Ishikawa (cell line): ENCODE data around the gene CCDC107.

Experiments used
- CEBPB ChIP-seq: IDR thresholded peaks from 2 replicates; pipeline ENCODE4 v1.6.1; 2012
- CREB1 ChIP-seq: IDR thresholded peaks from 2 replicates; pipeline ENCODE4 v1.6.1; 2012; ENCODE audit warnings: low read depth
- EGR1 ChIP-seq: IDR thresholded peaks from 2 replicates; pipeline ENCODE4 v1.6.1; 2012
- EP300 ChIP-seq: IDR thresholded peaks from 2 replicates; pipeline ENCODE4 v1.6.1; 2012; ENCODE audit warnings: borderline replicate concordance
- FOXM1 ChIP-seq: IDR thresholded peaks from 2 replicates; pipeline ENCODE4 v1.6.1; 2012; ENCODE audit warnings: low read depth, borderline replicate concordance
- MAX ChIP-seq: IDR thresholded peaks from 2 replicates; pipeline ENCODE4 v1.6.1; 2012
- NFIC ChIP-seq: IDR thresholded peaks from 2 replicates; pipeline ENCODE4 v1.6.1; 2012
- RAD21 ChIP-seq: IDR thresholded peaks from 2 replicates; pipeline ENCODE4 v1.6.1; 2012; ENCODE audit warnings: low read depth
- TAF1 ChIP-seq: IDR thresholded peaks from 2 replicates; pipeline ENCODE4 v1.6.1; 2012; ENCODE audit warnings: low read depth, mild to moderate bottlenecking
- TCF12 ChIP-seq: IDR thresholded peaks from 2 replicates; pipeline ENCODE4 v1.6.1; 2012; ENCODE audit warnings: low read depth
- TEAD4 ChIP-seq: IDR thresholded peaks from 2 replicates; pipeline ENCODE4 v1.6.1; 2012
- YY1 ChIP-seq: IDR thresholded peaks from 2 replicates; pipeline ENCODE4 v1.6.1; 2012; ENCODE audit warnings: low read depth
- ZBTB7A ChIP-seq: IDR thresholded peaks from 2 replicates; pipeline ENCODE4 v1.6.1; 2012; ENCODE audit warnings: low read depth
- TF ChIP-seq, protein P1 (sequence below): IDR thresholded peaks from 2 replicates; pipeline ENCODE4 v1.6.1; 2012
- TF ChIP-seq, protein P2 (sequence below): IDR thresholded peaks from 2 replicates; pipeline ENCODE4 v1.6.1; 2012; ENCODE audit warnings: low read depth, mild to moderate bottlenecking

Gene CCDC107

DNA sequence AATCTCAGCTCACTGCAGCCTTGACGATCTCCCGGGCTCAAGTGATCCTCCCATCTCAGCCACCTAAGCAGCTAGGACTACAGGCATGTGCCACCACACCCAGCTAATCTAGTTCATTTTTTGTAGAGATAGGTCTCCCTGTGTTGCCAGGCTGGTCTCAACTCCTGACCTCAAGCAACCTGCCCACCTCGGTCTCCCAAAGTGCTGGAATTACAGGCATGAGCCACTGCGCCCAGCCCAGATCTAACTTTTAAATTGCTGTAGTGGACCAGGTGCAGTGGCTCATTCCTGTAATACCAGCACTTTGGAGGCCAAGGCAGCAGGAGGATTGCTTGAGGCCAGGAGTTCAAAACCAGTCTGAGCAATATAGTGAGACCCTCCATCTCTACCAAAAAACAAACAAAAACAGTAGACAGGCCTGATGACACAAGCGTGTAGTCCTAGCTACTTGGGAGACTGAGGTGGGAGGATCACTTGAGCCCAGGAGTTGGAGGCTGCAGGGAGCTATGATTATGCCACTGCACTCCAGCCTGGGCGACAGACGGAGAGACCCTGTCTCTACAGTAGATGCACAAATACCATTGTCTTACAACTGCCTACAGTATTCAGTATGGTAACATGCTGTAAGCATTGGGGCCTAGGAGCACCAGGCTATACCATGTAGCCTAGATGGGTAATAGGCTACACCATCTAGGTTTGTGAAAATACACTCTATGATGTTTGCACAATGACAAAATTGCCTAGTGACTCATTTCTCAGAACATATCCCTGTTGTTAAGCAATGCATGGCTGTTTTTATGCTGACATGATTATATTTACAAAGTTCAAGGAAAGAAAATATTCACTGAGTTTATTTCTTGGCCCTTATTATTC, 5.9 kb upstream of the CCDC107 start:
- TF ChIP-seq EGR1 (no peak), TCF12 (no peak), RAD21 (no peak)
- TF ChIP-seq, protein P1, sequence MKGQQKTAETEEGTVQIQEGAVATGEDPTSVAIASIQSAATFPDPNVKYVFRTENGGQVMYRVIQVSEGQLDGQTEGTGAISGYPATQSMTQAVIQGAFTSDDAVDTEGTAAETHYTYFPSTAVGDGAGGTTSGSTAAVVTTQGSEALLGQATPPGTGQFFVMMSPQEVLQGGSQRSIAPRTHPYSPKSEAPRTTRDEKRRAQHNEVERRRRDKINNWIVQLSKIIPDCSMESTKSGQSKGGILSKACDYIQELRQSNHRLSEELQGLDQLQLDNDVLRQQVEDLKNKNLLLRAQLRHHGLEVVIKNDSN: no peak

GRCh38 chr9:35652829-35653209, 5.3 kb upstream of the CCDC107 start:
- no peak for TF ChIP-seq TAF1
- TF ChIP-seq TCF12: no peak
- no peak for TF ChIP-seq TEAD4
- no peak for TF ChIP-seq MAX
- no peak for TF ChIP-seq CEBPB
- TF ChIP-seq FOXM1: no peak
- TF ChIP-seq, protein P1: no peak
- no peak for TF ChIP-seq CREB1
- no peak for TF ChIP-seq NFIC
- TF ChIP-seq EGR1: no peak
- TF ChIP-seq RAD21: no peak
- TF ChIP-seq ZBTB7A: no peak
- no peak for TF ChIP-seq EP300
- TF ChIP-seq, protein P2, sequence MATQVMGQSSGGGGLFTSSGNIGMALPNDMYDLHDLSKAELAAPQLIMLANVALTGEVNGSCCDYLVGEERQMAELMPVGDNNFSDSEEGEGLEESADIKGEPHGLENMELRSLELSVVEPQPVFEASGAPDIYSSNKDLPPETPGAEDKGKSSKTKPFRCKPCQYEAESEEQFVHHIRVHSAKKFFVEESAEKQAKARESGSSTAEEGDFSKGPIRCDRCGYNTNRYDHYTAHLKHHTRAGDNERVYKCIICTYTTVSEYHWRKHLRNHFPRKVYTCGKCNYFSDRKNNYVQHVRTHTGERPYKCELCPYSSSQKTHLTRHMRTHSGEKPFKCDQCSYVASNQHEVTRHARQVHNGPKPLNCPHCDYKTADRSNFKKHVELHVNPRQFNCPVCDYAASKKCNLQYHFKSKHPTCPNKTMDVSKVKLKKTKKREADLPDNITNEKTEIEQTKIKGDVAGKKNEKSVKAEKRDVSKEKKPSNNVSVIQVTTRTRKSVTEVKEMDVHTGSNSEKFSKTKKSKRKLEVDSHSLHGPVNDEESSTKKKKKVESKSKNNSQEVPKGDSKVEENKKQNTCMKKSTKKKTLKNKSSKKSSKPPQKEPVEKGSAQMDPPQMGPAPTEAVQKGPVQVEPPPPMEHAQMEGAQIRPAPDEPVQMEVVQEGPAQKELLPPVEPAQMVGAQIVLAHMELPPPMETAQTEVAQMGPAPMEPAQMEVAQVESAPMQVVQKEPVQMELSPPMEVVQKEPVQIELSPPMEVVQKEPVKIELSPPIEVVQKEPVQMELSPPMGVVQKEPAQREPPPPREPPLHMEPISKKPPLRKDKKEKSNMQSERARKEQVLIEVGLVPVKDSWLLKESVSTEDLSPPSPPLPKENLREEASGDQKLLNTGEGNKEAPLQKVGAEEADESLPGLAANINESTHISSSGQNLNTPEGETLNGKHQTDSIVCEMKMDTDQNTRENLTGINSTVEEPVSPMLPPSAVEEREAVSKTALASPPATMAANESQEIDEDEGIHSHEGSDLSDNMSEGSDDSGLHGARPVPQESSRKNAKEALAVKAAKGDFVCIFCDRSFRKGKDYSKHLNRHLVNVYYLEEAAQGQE: no peak
- TF ChIP-seq YY1: no peak

GRCh38 chr9:35653611-35654010, 4.5 kb upstream of the CCDC107 start:
- TF ChIP-seq CEBPB: no peak
- TF ChIP-seq EP300: no peak
- TF ChIP-seq RAD21: no peak
- no peak for TF ChIP-seq TEAD4
- TF ChIP-seq, protein P1: no peak
- no peak for TF ChIP-seq TCF12
- no peak for TF ChIP-seq TAF1
- no peak for TF ChIP-seq MAX
- no peak for TF ChIP-seq EGR1
- TF ChIP-seq NFIC: no peak
- TF ChIP-seq, protein P2: no peak
- no peak for TF ChIP-seq FOXM1
- no peak for TF ChIP-seq CREB1
- TF ChIP-seq ZBTB7A: no peak
- TF ChIP-seq YY1: no peak

GRCh38 chr9:35656348-35656747, 1.7 kb upstream of the CCDC107 start:
- TF ChIP-seq EGR1 (no peak), MAX (no peak), RAD21 (no peak), FOXM1 (no peak), TEAD4 (no peak), EP300 (no peak)
- TF ChIP-seq, protein P2: no peak
